NCI-H774 (cell line): ENCODE results near the gene NFIA.
A peak's percentile ranks its signal among the peaks of the same experiment; 100 is the strongest.

ENCODE experiments used
- DNase-seq: peaks from one replicate; lab custom pipeline; 2025; lab: John Stamatoyannopoulos, UW

The NFIA gene

DNA sequence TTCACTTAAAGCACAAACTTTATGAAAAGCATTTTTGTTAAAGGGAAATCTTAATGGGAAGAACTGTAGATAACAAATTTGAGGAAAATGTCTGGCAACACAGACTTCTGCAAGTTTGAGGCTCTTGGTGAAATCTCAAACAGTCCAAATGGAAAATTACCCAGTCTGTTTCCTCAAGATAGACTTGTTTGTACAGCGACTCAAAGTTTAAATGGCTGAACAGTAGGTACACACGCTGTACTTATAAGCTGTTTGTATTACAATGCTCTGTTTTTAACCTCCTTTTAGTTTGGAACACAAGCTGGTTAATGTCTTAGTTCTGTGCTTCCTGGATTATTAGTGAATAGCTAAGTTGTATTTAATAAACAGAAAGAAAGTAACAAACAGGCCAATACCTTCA is 217.1 kb downstream of the NFIA start:
- no peak for DNase-seq

DNA sequence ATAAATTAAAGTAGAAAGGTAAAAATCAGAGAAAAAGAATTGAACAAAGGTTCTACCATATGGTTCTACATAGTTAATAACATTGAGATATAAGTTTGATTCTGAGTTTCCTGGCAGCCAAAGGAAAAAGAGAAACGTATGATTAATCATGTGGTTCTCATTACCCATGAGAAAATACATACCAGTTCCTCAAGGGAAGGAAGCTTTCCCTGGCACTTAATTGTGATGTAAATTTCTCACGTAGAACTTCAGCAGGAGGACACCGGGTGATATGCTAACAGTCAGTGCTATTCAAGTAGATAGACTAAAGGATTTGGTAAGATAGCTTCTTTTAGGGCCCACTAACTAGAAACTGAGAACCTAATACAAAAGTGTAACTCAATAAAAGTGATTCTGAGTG is 218.5 kb downstream of the NFIA start:
- DNase-seq, result no peak

DNA sequence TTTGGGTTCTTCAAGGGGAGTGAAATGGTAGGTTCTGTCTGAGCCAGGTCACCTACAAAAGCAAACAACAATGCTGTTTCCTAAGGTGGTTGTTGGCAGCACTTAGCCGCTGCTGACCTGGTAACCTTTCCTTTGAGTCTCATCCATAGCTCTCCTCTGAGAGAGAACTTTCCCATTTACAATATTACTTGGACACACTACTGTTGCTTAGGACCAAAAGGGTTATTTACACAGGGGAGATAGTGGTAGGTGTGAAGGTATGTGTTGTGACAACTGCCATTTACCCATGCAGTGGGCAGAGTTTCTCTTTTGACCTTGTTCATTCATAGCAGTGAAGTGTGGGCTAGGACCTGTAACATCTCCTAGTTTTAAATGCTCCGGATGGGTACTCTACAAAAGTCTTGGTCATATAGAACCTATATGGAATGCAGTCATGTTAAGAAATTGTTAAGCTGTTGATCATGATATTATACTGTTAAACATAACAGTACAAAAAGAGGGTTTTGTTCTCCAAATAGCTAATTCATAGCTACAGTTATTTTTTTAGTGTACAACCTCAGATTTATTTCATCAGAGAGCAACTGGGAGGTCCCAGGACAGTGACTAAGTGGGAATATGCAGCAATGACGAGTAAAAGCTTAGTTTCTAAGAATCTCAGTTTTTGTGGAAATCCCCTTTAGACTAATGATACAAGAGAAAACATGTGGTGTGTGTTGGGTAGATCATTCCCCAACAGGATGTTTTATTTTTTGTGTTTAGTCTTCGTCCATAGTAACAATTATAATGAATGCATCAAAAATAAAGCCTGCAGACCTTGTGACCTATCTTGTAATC is 219.7 kb downstream of the NFIA start:
- no peak for DNase-seq

DNA sequence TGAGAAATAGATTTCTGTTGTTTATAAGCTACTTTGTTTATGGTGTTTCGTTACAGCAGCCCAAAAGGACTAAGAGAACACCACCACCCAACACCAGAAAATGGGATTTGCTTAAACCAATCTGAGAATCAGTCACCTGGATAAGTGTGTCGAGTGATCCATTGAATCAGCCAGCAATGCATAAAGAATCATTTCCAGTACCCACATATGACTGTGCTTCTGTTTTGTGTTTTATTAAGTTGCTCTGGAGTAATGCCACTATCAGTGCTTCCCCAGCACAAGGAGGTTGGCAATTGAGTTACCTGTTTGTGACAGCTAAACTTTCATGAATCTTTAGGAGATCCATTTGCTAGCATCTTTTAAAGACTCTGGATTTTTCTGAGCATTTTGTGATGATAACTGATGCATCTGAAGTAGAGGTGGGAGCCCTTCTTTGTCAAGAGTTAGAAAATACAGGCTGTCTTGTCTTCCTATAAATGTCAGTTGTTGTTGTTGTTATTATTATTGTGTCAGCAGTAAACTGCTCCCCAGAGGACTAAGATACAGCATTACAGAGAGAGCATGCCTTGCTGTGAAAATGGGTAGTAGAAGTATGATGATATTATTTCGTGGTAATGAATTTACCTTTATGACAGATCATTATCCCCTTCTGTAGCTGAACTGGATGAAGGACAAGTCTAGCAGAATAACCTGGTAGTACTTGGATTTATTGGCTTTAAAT is 225.2 kb downstream of the NFIA start:
- DNase-seq, result no peak

DNA sequence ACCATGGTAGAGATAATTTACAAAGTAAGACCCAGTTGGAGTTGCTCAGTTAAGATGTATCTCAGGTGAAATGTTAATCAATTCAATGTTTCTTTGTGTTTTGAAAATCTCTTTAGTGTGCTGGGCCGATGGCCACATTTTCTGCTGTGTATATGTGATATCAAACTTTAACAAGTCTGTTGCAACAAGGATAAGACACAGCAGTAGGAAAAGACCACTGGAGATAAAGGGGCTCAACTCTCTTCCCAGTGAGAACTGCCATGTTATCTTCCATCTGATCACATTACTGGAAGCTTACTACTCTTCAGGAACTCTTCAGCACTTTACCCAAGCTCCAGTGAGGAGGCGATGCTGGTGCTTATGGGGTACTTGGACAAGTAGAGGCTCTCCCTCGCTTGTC is 227.7 kb downstream of the NFIA start:
- no peak for DNase-seq

DNA sequence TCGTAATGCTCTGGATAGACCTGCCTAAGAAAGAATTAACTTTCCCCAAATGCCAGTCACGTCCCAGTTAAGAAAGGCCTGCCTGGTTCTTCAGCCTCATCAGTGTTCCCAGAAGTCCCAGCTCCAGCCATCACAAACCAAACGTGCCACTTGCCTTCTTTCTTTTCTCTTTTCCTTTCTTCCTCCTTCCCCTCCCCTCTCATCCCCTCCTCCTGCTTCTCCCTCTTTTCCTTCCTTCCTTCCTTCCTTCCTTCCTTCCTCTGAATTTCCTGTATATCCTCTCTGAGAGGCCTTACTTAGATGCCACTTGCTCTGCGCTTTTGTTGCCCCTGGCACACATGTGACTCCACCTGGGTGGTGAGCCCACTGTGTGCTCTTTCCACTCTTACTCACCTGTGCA is 228.2 kb downstream of the NFIA start:
- DNase-seq, result no peak

DNA sequence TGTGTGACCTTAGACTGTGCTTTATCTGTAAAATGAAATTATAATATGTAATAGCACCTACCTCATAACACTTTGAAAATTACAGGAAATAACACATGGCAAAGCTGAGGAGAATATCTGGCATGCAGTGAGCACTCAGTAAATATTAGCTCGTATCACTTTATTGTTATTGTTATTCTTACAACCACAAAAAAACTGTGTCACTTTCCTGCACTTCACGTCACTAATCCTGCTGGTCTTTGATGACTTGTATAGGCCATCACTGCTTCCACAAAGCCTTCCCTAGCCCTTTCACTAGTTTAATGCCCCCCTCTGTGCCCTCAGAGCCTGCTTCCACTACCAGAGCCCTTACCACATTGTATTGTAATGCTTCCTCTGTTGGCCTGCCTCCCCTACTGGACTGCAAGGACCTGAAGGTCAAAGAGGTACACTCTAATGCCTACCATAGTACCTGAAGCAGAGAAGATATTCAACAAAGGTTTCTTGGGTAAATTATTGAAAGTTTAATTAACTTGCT is 231.6 kb downstream of the NFIA start:
- no peak for DNase-seq

DNA sequence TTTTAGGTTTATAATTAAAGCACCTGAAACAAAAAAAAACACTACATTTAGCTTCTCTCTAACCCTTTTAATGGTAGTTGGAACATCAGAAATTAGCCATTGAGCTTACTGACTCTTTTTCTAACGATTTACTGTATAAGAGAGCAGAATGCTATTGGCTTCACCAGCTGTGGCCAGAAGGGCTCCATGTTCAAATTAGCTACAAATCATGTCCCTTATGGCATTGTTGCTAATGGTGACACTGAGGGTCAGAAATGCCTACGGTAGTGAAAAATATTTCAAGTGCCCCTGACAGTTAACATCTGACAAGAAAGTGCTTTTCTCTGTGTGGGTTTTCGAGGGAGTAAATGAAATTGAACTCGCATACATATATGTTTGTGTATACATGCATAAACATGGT is 232.7 kb downstream of the NFIA start:
- DNase-seq, result no peak

DNA sequence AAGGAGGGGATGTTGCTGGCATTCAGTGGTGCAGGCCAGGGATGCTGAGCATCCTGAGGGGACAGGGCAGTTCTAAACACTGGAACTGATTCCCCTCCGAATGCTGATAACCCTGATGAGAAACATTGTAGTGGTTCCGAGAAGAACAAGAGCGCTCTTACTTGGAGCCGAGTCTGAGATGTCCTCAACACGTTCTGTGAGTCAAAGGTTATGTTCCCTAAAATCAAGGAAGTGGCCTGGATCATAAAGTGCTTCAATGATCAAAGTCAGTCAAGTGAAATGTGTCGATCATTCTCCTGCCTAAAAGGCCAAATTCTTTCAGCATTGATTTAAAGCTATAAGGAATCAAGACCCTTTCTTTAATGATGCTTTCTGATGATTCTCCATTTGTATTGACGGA is 234.1 kb downstream of the NFIA start:
- no peak for DNase-seq

DNA sequence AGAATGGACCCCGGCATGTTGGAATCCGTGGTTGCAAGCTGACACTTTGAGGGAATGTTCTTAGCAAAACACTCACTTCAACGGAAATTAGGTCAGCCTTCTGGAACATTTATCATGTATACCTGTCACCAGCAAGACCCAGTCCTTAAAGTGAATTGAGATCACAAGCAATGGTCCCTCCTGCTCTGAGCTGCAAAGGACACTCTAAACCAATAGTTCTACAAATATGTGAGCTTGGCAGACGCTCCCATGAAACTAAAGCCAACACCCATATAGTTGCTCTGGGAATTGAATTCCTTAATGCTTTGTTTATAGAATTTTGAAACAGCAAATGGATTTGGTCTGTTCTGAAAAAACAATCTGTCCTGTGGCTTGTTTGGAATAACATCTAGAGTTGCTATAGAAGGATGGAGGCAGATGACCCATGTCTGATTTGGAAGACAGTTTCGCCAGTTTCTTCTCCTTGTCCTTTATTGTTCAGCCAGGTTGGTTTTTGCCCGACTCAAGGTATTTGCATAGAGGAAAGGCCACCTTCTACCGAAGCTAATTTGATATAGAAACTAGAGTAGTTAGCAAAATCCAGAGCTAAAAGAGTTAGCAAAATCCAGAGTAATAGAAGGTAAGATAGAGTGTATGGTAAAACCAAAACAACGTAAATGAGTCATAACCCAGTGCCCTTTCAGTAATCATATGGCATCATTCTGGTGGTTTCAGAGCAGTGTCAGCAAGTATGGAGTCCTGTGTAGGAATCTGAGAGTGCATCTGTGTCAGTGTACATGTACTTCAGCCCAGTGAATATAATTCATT is 236.2 kb downstream of the NFIA start:
- no peak for DNase-seq

DNA sequence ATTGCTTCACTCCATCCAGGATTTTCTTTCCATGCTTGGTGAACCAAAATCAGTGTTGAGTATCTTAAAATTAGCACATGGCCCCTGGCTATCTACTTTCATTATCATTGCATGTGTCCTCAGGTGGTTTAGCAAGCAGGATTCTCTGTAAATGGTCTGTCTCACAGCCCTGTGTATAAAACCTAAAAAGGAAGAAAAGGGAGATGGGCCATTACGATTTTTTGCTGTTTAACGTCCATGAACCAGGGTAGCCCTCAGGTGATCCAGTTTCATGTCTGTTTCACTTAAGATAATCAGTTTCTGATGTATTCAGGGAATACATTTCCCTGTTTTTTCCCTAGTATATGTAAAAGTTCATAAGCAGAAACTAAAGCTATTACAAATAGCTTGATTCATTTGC is 238.2 kb downstream of the NFIA start:
- no peak for DNase-seq

DNA sequence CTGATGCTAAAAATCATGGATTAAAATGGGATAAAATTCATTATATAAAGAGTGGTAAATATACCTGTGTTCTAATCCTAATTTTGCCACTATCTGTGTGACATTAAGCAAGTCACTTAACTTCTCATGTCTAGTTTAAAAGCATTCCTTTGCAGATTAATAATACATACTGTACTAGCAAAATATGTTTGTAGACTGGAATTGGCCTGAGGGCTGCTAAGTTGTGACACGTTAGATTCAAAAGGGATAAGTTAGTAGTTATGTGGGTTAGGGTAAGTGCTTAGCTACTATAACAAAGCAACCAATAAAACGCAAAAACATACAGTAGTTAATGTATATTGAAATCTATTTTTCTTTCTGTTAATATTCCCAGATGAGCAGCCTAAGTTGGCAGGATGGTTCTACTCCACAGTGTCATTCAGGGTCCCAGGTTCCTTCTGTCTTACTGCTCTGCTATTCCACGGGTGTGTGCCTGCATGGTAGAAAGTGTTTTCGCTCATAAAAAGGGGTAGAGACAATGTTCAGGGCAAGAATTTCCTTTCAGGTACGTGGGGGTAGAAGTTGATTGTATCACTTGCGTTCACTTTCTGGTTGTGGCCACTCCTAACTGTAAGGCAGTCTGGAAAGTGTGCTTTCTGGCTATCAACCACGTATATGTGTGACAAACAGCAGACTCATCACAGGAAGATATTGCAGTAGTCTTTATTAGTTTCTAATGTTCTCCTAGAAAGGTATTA is 239.8 kb downstream of the NFIA start:
- peak; percentile 22 for DNase-seq

DNA sequence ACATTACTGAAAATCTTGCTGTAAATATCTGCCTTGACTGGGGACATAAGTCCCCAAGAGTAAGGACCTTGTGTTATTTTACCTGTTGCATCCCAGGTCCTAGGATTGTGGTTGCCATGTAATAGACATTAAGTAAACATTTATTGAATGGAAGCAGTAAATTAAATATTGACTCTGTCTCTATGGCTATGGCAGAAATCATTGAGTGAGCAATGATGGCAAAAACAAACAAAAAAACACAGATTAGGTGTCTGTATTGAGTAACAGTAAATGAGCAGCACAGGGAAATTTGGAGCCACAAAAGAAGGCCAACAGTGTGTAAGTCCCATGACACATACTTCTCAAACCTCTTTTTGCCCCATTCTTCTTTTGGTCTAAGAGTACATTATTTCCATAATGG is 240.4 kb downstream of the NFIA start:
- DNase-seq, result peak; percentile 86

DNA sequence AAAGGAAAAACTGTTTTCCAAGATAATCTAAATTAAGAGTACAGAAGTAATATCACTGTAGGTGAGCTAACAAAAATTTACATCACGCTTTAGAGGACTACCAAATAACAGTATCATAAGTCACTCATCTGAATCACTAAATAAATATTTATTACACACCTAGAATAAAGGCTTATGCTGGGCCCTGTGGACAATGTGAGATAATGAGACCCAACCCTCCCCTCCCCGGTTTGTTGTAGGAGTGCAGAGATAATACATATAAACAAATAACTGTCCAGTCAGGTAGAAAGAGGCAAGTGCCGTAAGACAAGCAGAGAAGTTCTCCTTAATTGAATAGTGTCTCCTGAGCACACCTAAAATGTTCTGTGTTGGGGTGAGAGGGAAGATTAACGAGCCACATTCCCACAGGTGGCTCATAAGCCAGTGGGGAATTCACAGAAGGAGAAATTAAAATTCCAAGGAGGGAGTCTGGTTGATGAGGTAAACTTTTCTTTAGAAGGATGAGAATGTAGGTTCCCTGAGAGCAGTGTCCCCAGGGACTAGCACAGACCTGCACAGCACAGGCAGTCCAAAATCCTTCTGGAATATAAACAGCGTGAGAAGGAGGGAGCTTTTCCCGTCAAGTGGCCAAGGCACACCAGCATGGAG is 241.4 kb downstream of the NFIA start:
- DNase-seq, result peak; percentile 5

DNA sequence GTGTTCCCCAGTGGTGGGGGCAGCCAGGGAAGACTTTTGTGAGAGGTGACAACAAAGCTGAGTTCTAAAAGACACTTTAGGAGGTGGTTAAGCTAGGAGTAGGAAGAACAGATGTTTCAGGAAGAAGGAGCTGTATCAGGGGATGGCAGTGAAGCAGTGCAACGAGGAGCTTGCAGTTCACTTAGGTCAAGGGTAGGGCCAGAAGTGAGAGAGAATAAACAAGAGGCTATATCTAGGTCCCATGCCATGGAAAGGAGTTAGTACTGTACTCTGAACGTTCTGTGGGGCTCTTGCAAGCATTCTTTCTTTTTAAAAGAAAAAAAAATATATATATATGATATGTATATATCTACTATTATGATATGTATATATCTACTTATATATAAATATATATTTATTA is 244.4 kb downstream of the NFIA start:
- DNase-seq, result no peak

DNA sequence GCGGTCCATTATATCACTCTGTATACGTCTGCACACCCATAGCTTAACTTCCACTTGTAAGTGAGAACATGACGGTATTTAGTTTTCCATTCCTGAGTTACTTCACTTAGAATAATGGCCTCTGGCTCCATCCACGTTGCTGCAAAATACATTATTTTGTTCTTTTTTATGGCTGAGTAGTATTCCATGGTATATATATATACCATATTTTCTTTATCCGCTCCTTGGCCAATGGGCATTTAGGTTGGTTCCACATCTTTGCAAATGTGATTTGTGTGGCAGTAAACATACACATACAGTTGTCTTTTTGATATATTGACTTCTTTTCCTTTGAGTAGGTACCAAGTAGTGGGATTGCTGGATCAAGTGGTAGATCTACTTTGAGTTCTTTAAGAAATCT is 245.1 kb downstream of the NFIA start:
- no peak for DNase-seq

DNA sequence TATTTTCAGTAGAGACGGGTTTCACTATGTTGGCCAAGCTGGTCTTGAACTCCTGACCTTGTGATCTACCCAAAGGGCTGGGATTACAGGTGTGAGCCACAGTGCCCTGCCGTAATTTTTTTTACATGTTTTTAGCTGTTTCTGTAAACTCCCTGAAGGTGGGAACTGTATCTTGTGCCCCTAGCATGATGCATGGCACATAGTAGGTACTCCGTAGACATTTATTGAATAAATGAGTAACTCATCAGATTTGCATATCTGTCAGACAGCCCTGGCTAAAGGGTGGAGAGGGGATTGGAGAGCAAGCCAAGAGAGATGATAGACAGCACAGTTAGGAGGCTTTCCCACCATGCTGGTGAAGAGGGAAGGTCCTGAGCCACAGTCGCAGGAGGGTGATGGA is 247.2 kb downstream of the NFIA start:
- DNase-seq, result no peak

DNA sequence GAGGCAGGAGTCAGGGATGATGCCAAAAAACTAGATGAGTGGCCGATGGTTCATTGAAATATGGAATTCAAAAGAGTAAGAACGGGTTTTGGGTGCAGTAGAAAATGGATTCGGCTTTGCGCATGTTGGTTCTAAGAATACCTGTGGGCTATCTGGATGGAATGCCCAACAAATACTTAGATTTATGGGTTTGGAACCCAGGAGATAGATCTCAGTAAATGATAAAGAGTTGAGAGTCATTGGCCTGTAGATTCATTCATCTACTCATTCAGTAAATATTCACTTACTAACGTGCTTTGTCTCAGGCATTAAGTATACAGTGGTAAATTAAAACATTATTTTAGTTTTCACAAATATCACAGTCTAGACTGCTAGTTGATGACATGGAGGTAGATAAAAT is 247.7 kb downstream of the NFIA start:
- no peak for DNase-seq

DNA sequence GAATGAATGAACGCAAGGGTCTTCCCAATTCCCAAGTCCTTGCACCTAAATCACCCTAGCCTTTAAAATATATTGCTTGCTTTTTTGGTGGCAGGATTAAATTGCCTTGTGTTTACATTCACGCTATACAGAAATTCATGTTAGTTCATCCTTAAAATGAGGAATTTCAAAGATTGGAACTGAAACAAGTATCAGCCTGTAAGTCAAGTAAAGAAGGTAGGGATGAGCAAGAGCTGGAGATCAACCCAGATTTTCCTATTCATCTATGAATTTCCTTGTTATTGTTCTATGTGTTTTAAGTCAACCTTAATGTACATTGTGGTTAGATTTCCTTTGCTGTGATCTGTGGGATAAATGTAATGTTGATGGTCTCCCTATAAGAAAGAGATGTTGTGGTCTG is 248.2 kb downstream of the NFIA start:
- DNase-seq, result no peak

DNA sequence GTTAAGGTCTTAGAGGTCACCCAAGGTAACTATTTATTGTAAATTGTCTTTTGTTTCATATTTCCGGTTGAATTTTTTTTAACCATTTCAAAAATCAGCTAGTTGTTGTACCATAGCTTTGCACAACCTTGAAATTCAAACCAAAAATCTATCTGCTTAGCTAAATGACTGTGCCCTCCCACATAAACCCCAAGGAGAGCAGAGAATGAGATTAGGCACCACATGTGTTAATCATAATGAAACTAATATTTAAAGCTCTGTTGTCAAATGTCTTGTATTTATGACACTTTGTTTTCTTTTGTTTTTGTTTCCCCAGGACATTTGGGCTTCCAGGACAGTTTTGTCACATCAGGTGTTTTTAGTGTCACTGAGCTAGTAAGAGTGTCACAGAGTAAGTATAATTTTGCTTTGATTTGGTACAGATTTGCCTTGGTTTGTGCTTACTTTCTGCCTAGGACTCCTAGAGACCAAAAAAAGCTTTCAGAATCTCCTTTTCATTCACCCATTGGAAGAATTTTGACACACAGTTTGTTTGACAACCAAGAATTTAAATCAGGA is 249.9 kb downstream of the NFIA start:
- no peak for DNase-seq

DNA sequence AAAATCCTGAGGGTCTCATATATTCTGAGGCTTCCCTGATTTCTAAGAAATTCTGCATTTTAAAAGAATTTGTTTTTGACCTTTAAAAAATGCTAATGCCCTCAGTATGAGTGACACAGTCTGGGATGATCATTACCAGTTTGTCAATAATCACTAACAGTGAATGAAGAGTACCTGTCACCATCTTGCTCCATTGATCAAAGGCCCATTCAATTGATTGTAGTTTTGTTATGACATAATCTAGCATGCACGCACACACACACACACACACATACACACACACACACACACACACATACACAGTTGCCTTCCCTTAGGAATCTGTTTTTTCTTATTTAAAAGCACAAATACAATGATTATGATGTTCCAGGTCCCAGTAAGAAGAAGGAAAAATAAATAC is 250.4 kb downstream of the NFIA start:
- no peak for DNase-seq
